ENCODE data around the gene ACSM4.

GRCh38 chr12:7373226-7373625 lies 69.4 kb downstream of the ACSM4 start:
- TF ChIP-seq ELF1 (IDR thresholded peaks at IDR 0.05) (no peak), USF1 (IDR thresholded peaks at IDR 0.05; ENCODE audit: borderline replicate concordance, low read depth) (no peak), CTCF (IDR thresholded peaks at IDR 0.05) (no peak), RAD21 (IDR thresholded peaks at IDR 0.05; ENCODE audit: low read length) (no peak), EP300 (IDR thresholded peaks at IDR 0.05; ENCODE audit: borderline replicate concordance in 1 of 2, low read depth in 1 of 2, low read length in 1 of 2) (no peak), CHD2 (IDR thresholded peaks at IDR 0.05; ENCODE audit: low read length, partially characterized antibody) (no peak)

Measured in SK-N-SH (cell line).